ENCODE measurements around the gene ADD3.

DNA sequence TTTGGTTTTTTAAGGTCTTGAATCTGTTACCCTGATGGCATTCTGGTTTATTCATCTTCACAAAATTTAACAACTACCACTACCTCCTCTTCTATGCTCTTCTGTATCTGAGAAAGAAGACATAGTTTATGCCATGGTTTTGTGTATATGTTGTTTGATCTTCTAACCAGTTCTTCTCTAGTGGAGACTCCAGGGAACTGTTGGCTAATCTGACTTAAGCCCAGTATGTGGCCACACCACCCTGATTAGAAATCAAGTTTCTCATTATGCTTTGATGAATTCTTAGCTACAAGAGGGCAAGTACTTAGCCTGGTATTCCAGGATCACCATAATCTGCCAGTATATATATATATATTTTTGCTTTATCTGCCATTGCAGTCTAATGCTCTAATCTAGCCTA is 100.1 kb downstream of the ADD3 start:
- TF ChIP-seq ZNF784 (CRISPR knock-in tag; IDR thresholded peaks at IDR 0.05; ENCODE audit: borderline replicate concordance) = no peak
- no peak for TF ChIP-seq CCAR2 (optimal IDR thresholded peaks at IDR 0.05; ENCODE audit: low read depth, low read length)
- no peak for TF ChIP-seq IKZF1 (IDR thresholded peaks at IDR 0.05)
- TF ChIP-seq, protein P1, sequence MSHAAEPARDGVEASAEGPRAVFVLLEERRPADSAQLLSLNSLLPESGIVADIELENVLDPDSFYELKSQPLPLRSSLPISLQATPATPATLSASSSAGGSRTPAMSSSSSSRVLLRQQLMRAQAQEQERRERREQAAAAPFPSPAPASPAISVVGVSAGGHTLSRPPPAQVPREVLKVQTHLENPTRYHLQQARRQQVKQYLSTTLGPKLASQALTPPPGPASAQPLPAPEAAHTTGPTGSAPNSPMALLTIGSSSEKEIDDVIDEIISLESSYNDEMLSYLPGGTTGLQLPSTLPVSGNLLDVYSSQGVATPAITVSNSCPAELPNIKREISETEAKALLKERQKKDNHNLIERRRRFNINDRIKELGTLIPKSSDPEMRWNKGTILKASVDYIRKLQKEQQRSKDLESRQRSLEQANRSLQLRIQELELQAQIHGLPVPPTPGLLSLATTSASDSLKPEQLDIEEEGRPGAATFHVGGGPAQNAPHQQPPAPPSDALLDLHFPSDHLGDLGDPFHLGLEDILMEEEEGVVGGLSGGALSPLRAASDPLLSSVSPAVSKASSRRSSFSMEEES (CRISPR knock-in tag; IDR thresholded peaks at IDR 0.05) = no peak

All from HepG2 (cell line).